GM23248 (cell line): Measurements from ENCODE around the gene HOXA10. TPM values are rescaled to one million over a fixed set of nuclear protein-coding genes. Genes with fewer than 3 reads are reported as not detected.

Source experiments
- DNase-seq: peaks from one replicate; pipeline ENCODE4 v3.0.0-alpha.2; 2015
- H2AFZ ChIP-seq: fragments of 200-600 bp; sonication (generic); 2 replicates; pipeline ENCODE4 v1.6.1; 2016; ENCODE audit warnings: antibody characterized with exemption
- H3F3A ChIP-seq: fragments of 200-600 bp; sonication (generic); 2 replicates; pipeline ENCODE4 v1.6.1; 2016; ENCODE audit warnings: mild to moderate bottlenecking, antibody characterized with exemption, mixed run types; ENCODE audit not compliant: insufficient read depth
- H3K27ac ChIP-seq: fragments of 200-600 bp; sonication (generic); 2 replicates; pipeline ENCODE4 v1.5.1; 2016; ENCODE audit warnings: mild to moderate bottlenecking
- H3K27me3 ChIP-seq: fragments of 200-600 bp; sonication (generic); replicated peaks from 2 replicates; pipeline ENCODE4 v1.6.1; 2016; ENCODE audit warnings: mild to moderate bottlenecking; ENCODE audit not compliant: insufficient read depth
- H3K36me3 ChIP-seq: fragments of 200-600 bp; sonication (generic); 2 replicates; pipeline ENCODE4 v1.6.1; 2016; ENCODE audit warnings: low read depth, mild to moderate bottlenecking
- H3K4me1 ChIP-seq: fragments of 200-600 bp; sonication (generic); 2 replicates; pipeline ENCODE4 v1.6.1; 2016; ENCODE audit warnings: mild to moderate bottlenecking; ENCODE audit not compliant: insufficient read depth
- H3K4me2 ChIP-seq: fragments of 200-600 bp; sonication (generic); one replicate; pipeline ENCODE4 v1.6.1; 2016; ENCODE audit warnings: mild to moderate bottlenecking; ENCODE audit not compliant: unreplicated experiment
- H3K4me3 ChIP-seq: fragments of 200-600 bp; sonication (generic); 2 replicates; pipeline ENCODE4 v1.5.1; 2016; ENCODE audit warnings: mild to moderate bottlenecking
- H3K79me2 ChIP-seq: fragments of 200-600 bp; sonication (generic); 2 replicates; pipeline ENCODE4 v1.6.1; 2016; ENCODE audit warnings: mild to moderate bottlenecking; ENCODE audit not compliant: insufficient read depth
- H3K9ac ChIP-seq: fragments of 200-600 bp; sonication (generic); 2 replicates; pipeline ENCODE4 v1.6.1; 2016; ENCODE audit warnings: mild to moderate bottlenecking
- H3K9me2 ChIP-seq: fragments of 200-600 bp; sonication (generic); 2 replicates; pipeline ENCODE4 v1.6.1; 2016; ENCODE audit warnings: mixed run types, mild to moderate bottlenecking, moderate library complexity; ENCODE audit not compliant: insufficient read depth
- H3K9me3 ChIP-seq: fragments of 200-600 bp; sonication (generic); one replicate; pipeline ENCODE4 v1.6.1; 2017; ENCODE audit warnings: low read depth
- H4K20me1 ChIP-seq: fragments of 200-600 bp; sonication (generic); 2 replicates; pipeline ENCODE4 v1.6.0; 2016; ENCODE audit not compliant: insufficient read depth
- EZH2 ChIP-seq: fragments of 200-600 bp; sonication (generic); IDR thresholded peaks from 2 replicates; pipeline ENCODE4 v1.6.1; 2018; ENCODE audit warnings: antibody characterized with exemption, mild to moderate bottlenecking; ENCODE audit not compliant: insufficient read depth, poor library complexity, severe bottlenecking
- EZH2phosphoT487 ChIP-seq: fragments of 200-600 bp; sonication (generic); IDR thresholded peaks from 2 replicates; pipeline ENCODE4 v1.6.1; 2018; ENCODE audit warnings: antibody characterized with exemption, moderate library complexity, mild to moderate bottlenecking, low read depth; ENCODE audit not compliant: insufficient read depth
- WGBS, 2 experiments: methylation state at CpG; one replicate each; pipeline ENCODE4 v1.1.6; 2015 to 2017; ENCODE audit warnings: low lambda C conversion rate in 2 of 2, low coverage in 1 of 2; ENCODE audit errors: missing lambda C conversion rate in 2 of 2; 5-methylcytosine and 5-hydroxymethylcytosine counted together
- in situ Hi-C: fragments of 300-500 bp; cut with MboI; formaldehyde crosslinking; loops from 2 replicates; pipeline ENCODE4 v1.15.0; 2020
- polyA plus RNA-seq: library from polyadenylated mRNA; unstranded; fragments of >200 nt; fragmentation: Nextera tagmentation; extraction: Ambion mirVana; gene quantifications from 2 replicates; pipeline ENCODE4 v1.2.1, GENCODE V29; 2016
- total RNA-seq: library from RNA; depleted of rRNA; stranded (reverse); fragments of >200 nt; shearing (Covaris generic); gene quantifications from 2 replicates; pipeline ENCODE4 v1.2.3, GENCODE V29; 2014

HOXA10 gene
- total and polyA plus RNA-seq, 2 experiments from 2014 or later: 28.0 to 29.3 TPM

DNA sequence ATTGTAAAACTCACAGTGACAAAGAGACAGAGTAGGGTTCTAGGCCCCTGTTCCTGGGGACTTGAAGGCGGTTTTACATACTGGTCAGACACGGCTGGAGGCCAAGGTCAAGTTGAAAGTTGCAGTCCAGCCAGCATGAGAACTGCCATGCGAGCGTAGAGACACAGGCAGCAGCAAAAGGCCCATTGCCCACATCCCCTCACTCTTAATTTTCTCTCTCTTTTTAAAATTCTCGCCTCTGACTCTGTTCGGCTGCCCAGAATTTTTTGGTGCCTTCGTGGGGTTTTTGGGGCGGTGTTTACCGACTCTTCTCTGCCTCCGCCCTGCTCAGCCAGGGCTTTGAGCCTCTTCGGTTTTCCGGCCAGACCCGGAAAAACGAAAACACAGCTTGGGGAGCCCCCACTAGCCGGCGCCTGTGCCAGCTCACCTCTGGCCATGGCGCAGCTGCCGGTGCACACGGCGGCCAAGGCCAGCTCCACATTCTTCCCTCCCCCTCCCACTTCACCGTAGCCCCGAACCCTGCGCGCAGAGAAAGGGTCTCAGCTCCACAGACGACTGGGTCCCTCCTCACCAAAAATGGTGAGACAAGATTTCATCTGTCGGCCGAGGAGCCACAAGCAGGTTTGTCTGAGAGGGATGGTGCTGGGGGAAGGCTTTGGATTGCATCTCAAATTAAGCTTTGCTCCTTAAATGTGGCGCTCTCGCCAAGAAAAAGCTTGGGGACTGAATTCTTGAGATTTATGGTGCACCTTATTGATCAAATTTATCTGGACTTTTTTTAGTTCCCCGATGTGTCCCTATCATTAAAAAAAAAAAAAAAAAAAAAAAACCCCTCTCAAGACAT, 28.1 kb upstream of the HOXA10 start:
- Histone ChIP-seq H3K9me3 (no peaks in the 10 kb centered on the region), H3F3A (peaks cover 6% of the 10 kb centered on the region; the same call in 1 of the 2 replicates), H3K4me1 (no peaks in the 10 kb centered on the region), H3K27ac (no peak overlapping the region), H2AFZ (no peak overlapping the region), H3K9ac (no peak overlapping the region), H3K36me3 (no peaks in the 10 kb centered on the region), H3K4me3 (no peak overlapping the region), H3K4me2 (no peak overlapping the region), H3K27me3 (peaks cover 39% of the 10 kb centered on the region), H4K20me1 (no peaks in the 10 kb centered on the region), H3K9me2 (no peaks in the 10 kb centered on the region), H3K79me2 (no peaks in the 10 kb centered on the region)
- in situ Hi-C loops: loop anchor here (10.0 kb wide), 3 partner anchors 383 to 723 kb away; no protein-coding TSS in a partner anchor
- DNase-seq: no peak
- TF ChIP-seq EZH2phosphoT487 (no peak), EZH2 (no peak)
- 83 to 86% methylated on average over 30 of the region's 30 CpGs for WGBS, 2 experiments

DNA sequence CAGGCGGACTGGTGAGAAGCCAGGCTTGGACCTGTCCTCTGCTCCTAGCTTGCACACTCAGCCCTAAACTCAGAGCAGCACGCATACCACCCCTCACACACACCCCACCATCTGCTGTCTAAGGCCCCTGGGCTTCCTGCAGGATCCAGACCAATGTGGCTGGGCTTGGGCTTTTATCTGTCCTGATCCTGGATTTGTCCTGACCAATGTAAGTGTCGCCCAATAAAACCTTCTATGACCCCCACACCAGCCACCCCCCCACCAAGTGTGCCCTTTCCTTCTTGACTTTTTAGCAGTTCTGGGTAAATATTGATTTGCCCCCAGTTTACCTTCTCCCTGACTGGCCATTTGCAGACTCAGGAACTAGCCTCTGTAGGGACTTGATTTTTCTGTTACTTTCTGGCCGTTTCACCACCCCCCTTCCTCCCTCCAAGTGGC, 27.5 kb upstream of the HOXA10 start:
- no peaks in the 10 kb centered on the region for H3K9me2 ChIP-seq
- no peak overlapping the region for H3K9ac ChIP-seq
- H3K36me3 ChIP-seq: no peaks in the 10 kb centered on the region
- no peaks in the 10 kb centered on the region for H3K9me3 ChIP-seq
- H3K27ac ChIP-seq: no peak overlapping the region
- in situ Hi-C loops: loop anchor here (10.0 kb wide), 3 partner anchors 383 to 723 kb away; no protein-coding TSS in a partner anchor
- H3F3A ChIP-seq: peaks cover 10% of the 10 kb centered on the region; the same call in 1 of the 2 replicates
- TF ChIP-seq EZH2 (no peak), EZH2phosphoT487 (no peak)
- H3K4me2 ChIP-seq: no peak overlapping the region
- H3K79me2 ChIP-seq: no peaks in the 10 kb centered on the region
- no peak overlapping the region for H3K4me3 ChIP-seq
- peaks cover 35% of the 10 kb centered on the region for H3K27me3 ChIP-seq
- H2AFZ ChIP-seq: no peak overlapping the region
- no peaks in the 10 kb centered on the region for H3K4me1 ChIP-seq
- H4K20me1 ChIP-seq: no peaks in the 10 kb centered on the region
- DNase-seq: no peak
- 93 to 95% methylated on average over 4 of the region's 4 CpGs for WGBS, 2 experiments

DNA sequence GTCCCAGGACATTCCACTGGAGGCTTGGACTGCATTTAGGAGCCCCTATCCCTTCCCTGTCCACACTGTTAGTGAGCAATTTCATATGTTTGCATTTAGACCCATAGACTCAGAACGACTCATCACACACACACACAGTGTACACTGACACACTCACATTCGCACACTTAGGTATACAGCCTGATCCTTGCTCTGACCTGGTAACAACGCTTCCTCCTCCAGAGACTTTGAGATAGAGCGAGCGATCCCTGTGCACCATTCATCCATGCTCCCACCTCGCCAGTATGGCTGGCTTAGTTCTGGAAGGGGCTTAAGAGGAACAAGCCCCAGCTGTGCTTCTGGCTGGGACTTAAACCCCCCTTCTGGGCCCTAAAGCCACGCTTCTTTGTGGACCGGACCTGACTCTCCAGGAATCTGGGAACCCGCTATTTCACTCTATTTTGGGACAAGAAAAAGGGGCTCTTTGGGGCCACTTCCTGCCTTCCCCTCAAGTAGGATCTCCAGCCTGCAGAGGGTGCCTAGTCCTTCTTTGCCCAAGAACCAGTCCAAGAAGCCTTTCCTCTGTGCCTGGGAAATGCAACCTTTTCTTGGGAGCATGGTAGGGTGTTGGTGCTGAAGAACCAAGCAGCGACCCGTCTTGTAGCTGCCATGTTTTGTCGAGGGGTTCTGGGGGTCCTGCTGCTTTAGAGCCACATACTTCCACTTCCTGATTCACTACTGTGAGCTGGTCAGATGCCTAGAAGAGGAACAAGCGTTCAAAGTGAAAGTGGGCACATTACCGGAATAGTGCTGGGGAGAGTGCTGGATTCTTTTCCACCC, 26.9 kb upstream of the HOXA10 start:
- Histone ChIP-seq H3K4me1 (no peaks in the 10 kb centered on the region), H3K4me2 (peak overlapping the region; percentile 76), H3K9me2 (no peaks in the 10 kb centered on the region), H3K27me3 (peaks cover 35% of the 10 kb centered on the region), H3K79me2 (no peaks in the 10 kb centered on the region), H4K20me1 (no peaks in the 10 kb centered on the region), H3K27ac (no peak overlapping the region), H3K9ac (no peak overlapping the region), H3K9me3 (no peaks in the 10 kb centered on the region), H3K4me3 (peak overlapping the region; percentile 77), H3F3A (peaks cover 10% of the 10 kb centered on the region; the same call in 1 of the 2 replicates), H2AFZ (peak overlapping the region; percentile 71), H3K36me3 (no peaks in the 10 kb centered on the region)
- TF ChIP-seq EZH2: no peak
- no peak for TF ChIP-seq EZH2phosphoT487
- 58 to 59% methylated on average over 14 of the region's 14 CpGs for WGBS, 2 experiments
- peak; percentile 32 for DNase-seq
- in situ Hi-C loops: loop anchor here (10.0 kb wide), 3 partner anchors 384 to 724 kb away; no protein-coding TSS in a partner anchor
